ENCODE data around the gene ARHGAP10.

ARHGAP10 gene

DNA sequence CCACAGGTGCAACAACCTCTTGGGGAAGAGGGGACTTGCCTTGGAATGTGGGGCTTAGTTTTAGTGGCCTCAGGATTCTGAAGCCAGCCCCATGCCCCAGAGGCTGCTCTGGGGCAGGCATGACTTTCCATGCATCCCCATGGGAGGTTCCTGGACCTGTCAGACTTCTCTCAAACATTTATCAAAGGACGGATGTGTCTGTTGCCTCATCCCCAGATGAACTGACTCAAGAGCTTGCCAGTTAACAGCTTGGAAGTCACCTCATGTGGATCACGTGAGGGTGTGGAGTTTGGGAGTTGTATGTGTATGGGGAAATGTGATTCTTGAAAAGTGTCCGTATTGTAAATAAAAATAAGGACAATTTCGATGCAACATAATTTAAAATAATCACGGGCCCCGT is 341.5 kb downstream of the ARHGAP10 start:
- Histone ChIP-seq H3K36me3 (peaks cover 50 to 82% (median 67%) of the 10 kb centered on the region in 3 donors), H3K4me3 (no peak overlapping the region), H3K4me1 (peaks cover 0 to 13% (median 3%) of the 10 kb centered on the region in 4 donors), H3K27me3 (no peaks in the 10 kb centered on the region), H3K27ac (no peak overlapping the region), H3K9me3 (peaks cover 0 to 12% (median 11%) of the 10 kb centered on the region in 3 donors)
- no peak for DNase-seq
- TF ChIP-seq, protein P1, sequence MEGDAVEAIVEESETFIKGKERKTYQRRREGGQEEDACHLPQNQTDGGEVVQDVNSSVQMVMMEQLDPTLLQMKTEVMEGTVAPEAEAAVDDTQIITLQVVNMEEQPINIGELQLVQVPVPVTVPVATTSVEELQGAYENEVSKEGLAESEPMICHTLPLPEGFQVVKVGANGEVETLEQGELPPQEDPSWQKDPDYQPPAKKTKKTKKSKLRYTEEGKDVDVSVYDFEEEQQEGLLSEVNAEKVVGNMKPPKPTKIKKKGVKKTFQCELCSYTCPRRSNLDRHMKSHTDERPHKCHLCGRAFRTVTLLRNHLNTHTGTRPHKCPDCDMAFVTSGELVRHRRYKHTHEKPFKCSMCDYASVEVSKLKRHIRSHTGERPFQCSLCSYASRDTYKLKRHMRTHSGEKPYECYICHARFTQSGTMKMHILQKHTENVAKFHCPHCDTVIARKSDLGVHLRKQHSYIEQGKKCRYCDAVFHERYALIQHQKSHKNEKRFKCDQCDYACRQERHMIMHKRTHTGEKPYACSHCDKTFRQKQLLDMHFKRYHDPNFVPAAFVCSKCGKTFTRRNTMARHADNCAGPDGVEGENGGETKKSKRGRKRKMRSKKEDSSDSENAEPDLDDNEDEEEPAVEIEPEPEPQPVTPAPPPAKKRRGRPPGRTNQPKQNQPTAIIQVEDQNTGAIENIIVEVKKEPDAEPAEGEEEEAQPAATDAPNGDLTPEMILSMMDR (IDR thresholded peaks at IDR 0.05) = no peak
- intact Hi-C loops (cut with DNase I; ENCODE audit: low total_unique reads) = no loop called here

DNA sequence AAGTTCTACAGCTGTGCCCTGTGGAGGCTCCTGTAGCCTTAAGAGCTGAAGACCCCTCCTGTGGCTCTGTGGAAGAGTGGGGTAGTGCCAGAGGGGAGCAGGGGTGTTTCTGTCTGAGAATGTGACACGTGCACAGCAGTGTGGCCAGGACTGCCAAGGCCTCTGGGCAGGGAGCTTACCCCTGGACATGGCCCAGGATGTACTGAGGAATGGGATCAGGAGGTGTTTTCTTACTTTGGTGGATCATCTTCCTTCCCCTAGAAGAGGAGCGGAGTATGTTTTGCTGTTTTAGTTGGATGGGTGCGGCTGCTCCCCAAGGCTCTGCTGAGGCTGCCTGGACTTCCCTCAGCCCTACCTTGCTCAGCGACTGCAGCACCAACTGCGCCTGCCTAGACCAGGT is 342.6 kb downstream of the ARHGAP10 start:
- TF ChIP-seq, protein P1 (IDR thresholded peaks at IDR 0.05) = no peak
- H3K27ac ChIP-seq = no peak overlapping the region
- DNase-seq = no peak
- intact Hi-C loops (cut with DNase I; ENCODE audit: low total_unique reads) = no loop called here
- H3K4me3 ChIP-seq = no peak overlapping the region
- no peaks in the 10 kb centered on the region for H3K27me3 ChIP-seq
- peaks cover 0 to 3% (median 1%) of the 10 kb centered on the region in 4 donors for H3K4me1 ChIP-seq
- H3K9me3 ChIP-seq = peaks cover 0 to 12% (median 11%) of the 10 kb centered on the region in 3 donors
- peaks cover 59 to 93% (median 75%) of the 10 kb centered on the region in 3 donors for H3K36me3 ChIP-seq

DNA sequence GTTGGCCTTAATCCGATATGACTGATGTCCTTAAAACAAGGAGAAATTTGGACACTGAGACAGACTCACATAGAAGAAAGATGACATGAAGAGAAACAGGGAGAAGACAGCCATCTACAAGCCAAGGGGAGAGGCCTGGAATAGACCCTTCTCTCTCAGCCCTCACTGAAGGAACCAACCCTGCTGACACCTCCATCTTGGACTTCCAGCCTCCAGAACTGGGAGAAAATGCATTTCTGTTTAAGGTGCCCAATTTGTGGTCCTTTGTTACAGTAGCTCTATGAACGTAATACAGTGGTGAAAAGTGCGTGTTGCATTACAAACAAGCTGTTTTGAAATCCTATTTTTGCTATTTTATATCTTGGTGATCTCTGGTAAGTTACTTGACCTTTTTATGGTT is 343.6 kb downstream of the ARHGAP10 start:
- H3K36me3 ChIP-seq = peaks cover 66 to 94% (median 82%) of the 10 kb centered on the region in 3 donors
- H3K27me3 ChIP-seq = no peaks in the 10 kb centered on the region
- no peak for DNase-seq
- no peak overlapping the region for H3K27ac ChIP-seq
- TF ChIP-seq, protein P1 (IDR thresholded peaks at IDR 0.05) = no peak
- intact Hi-C loops (cut with DNase I; ENCODE audit: low total_unique reads) = no loop called here
- peaks cover 0 to 12% (median 11%) of the 10 kb centered on the region in 3 donors for H3K9me3 ChIP-seq
- peaks cover 0 to 1% (median 0%) of the 10 kb centered on the region in 4 donors for H3K4me1 ChIP-seq
- H3K4me3 ChIP-seq = no peak overlapping the region

DNA sequence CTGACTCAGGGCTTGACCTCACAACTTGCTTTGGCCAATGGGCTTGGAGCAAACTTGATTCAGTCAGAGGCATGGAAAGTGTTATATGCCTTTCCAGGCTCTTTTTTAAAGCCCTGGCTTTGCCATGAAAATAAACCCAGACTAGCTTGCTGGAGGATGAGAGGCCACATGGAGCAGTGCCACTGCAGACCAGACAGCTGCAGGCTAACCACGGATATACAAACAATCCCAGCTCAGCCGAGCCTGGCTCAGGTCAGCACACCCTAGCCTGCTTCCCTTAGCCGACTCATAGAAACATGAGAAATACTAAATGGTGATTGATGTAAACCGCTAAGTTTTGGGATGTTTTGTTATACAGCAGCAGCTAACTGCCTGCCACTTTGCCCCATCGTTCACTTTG is 345.1 kb downstream of the ARHGAP10 start:
- no peak overlapping the region for H3K4me3 ChIP-seq
- no peaks in the 10 kb centered on the region for H3K4me1 ChIP-seq
- DNase-seq = no peak
- intact Hi-C loops (cut with DNase I; ENCODE audit: low total_unique reads) = no loop called here
- H3K27me3 ChIP-seq = no peaks in the 10 kb centered on the region
- no peak overlapping the region for H3K27ac ChIP-seq
- H3K9me3 ChIP-seq = peaks cover 0 to 12% (median 11%) of the 10 kb centered on the region in 3 donors
- TF ChIP-seq, protein P1 (IDR thresholded peaks at IDR 0.05) = no peak
- peaks cover 77 to 94% (median 93%) of the 10 kb centered on the region in 3 donors for H3K36me3 ChIP-seq

DNA sequence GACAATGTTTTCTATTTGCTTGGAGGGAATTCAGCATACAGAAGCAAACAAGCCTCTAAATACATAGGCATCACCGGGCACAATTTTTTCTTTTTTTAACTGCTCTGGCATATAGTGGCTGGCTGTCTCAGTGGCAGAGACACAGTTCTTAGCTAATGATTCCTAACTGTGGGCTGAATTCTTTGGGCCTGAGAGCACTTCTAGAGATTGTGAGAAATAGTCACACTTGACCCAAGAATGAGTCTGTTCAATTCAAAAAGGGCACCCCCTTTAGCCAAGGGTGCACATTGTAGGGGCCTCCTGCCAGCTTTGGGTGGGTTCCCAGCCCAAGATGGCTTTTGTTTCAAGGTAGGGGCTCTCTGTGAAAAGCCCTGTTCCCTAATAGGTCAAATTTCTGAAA is 345.7 kb downstream of the ARHGAP10 start:
- Histone ChIP-seq H3K27ac (no peak overlapping the region), H3K4me1 (no peaks in the 10 kb centered on the region), H3K4me3 (no peak overlapping the region), H3K9me3 (peaks cover 0 to 12% (median 11%) of the 10 kb centered on the region in 3 donors), H3K36me3 (peaks cover 76 to 94% (median 93%) of the 10 kb centered on the region in 3 donors), H3K27me3 (no peaks in the 10 kb centered on the region)
- TF ChIP-seq, protein P1 (IDR thresholded peaks at IDR 0.05) = no peak
- DNase-seq = no peak
- intact Hi-C loops (cut with DNase I; ENCODE audit: low total_unique reads) = no loop called here

DNA sequence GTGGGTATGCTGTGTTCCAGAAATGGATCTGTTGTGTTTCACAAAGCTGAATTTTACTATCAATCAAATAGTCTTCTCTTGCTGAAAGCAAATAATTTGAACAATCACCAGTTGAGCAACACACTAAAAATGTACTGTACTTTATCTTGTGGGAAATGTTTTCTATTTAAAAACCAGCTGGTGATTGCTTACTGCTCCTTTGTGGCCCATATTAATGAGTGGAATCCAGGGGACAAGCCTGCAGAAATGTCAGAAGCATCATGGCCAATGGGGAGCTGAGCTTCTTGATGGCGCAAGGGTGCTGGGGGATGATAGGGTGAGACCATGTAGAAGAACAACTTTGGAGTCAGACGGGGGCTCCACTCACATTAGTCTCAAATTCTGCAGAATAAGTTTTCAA is 346.2 kb downstream of the ARHGAP10 start:
- TF ChIP-seq, protein P1 (IDR thresholded peaks at IDR 0.05) = no peak
- Histone ChIP-seq H3K4me1 (no peaks in the 10 kb centered on the region), H3K36me3 (peaks cover 76 to 94% (median 93%) of the 10 kb centered on the region in 3 donors), H3K27me3 (no peaks in the 10 kb centered on the region), H3K9me3 (peaks cover 0 to 12% (median 11%) of the 10 kb centered on the region in 3 donors), H3K27ac (no peak overlapping the region), H3K4me3 (no peak overlapping the region)
- DNase-seq = no peak
- intact Hi-C loops (cut with DNase I; ENCODE audit: low total_unique reads) = no loop called here

Data from tibial artery (tissue), 4 donors.